Measurements from ENCODE around the gene ILK. TPM values are rescaled to one million over a fixed set of nuclear protein-coding genes. Genes with fewer than 3 reads are reported as not detected.

Gene ILK
- total and polyA plus RNA-seq, 2 donors (not counting 3 experiments of a cell fraction or from before 2014, with no cell fraction given): 221 to 296 TPM

GRCh38 chr11:6565988-6566703 lies 37.4 kb upstream of the ILK start:
- ChIA-PET POLR2A (no interaction called here), CTCF (interaction anchor here (0.7 to 1.1 kb wide), 3 partner anchors 35 to 187 kb away, joined by 3 to 4 read pairs (median 3); partner anchors contain the start of gene MRPL17)
- FAIRE-seq: no peak

More at GRCh38 chr11:6565988-6566703, 37.4 kb upstream of the ILK start:
- no peaks in the 10 kb centered on the region for H3K27me3 ChIP-seq (ENCODE audit: control insufficient read depth in 2 of 2, insufficient read depth in 2 of 2, low read length in 2 of 2)
- H3K9me1 ChIP-seq (replicated peaks; ENCODE audit: control insufficient read depth, extremely low read depth, insufficient read depth, low read length): no peaks in the 10 kb centered on the region
- H3K36me3 ChIP-seq (ENCODE audit: control insufficient read depth in 2 of 2, extremely low read depth in 1 of 2, insufficient read depth in 2 of 2, low read length in 2 of 2): no peaks in the 10 kb centered on the region
- no peaks in the 10 kb centered on the region for H3K79me2 ChIP-seq (ENCODE audit: control insufficient read depth, insufficient read depth, low read length)
- dilution Hi-C loops (cut with MboI; ENCODE audit: extremely low pct_ligation_motif_present, low sequenced_read_pairs): no loop called here
- H3K4me2 ChIP-seq (ENCODE audit: insufficient read depth, low read length): no peak overlapping the region
- no TSS peak for BruUV-seq (replicated peaks)
- no peak overlapping the region for H3K4me3 ChIP-seq (replicated peaks in 1 of 3; ENCODE audit: insufficient read depth in 1 of 3, low read depth in 1 of 3, low read length in 3 of 3)
- no peaks in the 10 kb centered on the region for H3K9me3 ChIP-seq (replicated peaks; ENCODE audit: control insufficient read depth, insufficient read depth, low read length)
- no peak for DNase-seq (ENCODE audit: low read depth, low spot score)
- no peak overlapping the region for H3K9ac ChIP-seq (replicated peaks; ENCODE audit: extremely low read depth, insufficient read depth, low read length)
- TF ChIP-seq JUN (IDR thresholded peaks at IDR 0.05; ENCODE audit: borderline replicate concordance, insufficient read depth, insufficient read length, low read depth) (no peak), CTCF (IDR thresholded peaks at IDR 0.05; ENCODE audit: extremely low read depth in 1 of 2, insufficient read depth in 1 of 2, low read depth in 1 of 2, low read length in 2 of 2) (no peak), POLR2A (IDR thresholded peaks at IDR 0.05; ENCODE audit: low read depth, low read length) (no peak), MAX (IDR thresholded peaks at IDR 0.05; ENCODE audit: insufficient read depth, insufficient read length) (no peak), MYC (IDR thresholded peaks at IDR 0.05; ENCODE audit: low read depth, low read length) (no peak), FOS (IDR thresholded peaks at IDR 0.05; ENCODE audit: borderline replicate concordance, insufficient read depth, low read length) (no peak), POLR2AphosphoS5 (IDR thresholded peaks at IDR 0.05; ENCODE audit: insufficient read depth, low read depth, low read length) (no peak), GATA2 (IDR thresholded peaks at IDR 0.05; ENCODE audit: insufficient read depth, insufficient read length, low read depth, low read length) (no peak), EZH2 (IDR thresholded peaks at IDR 0.05; ENCODE audit: borderline replicate concordance, low read depth, low read length, severe bottlenecking) (no peak)
- intact Hi-C loops (cut with micrococcal nuclease): no loop called here
- no peak overlapping the region for H3K27ac ChIP-seq (ENCODE audit: insufficient read depth, low read depth, low read length)
- H2AFZ ChIP-seq (ENCODE audit: low read depth, low read length): no peak overlapping the region
- no peaks in the 10 kb centered on the region for H4K20me1 ChIP-seq (replicated peaks; ENCODE audit: control insufficient read depth, extremely low read depth, insufficient read depth, low read length)
- H3K4me1 ChIP-seq (ENCODE audit: control insufficient read depth, extremely low read depth, insufficient read depth, low read length): peaks cover 6% of the 10 kb centered on the region

Data from endothelial cell of umbilical vein (primary cell).